GM12872 (cell line): Measurements from ENCODE around the gene AFF1.

Experiments
- TF ChIP-seq, protein P1 (sequence below): IDR thresholded peaks from 3 replicates; pipeline ENCODE4 v1.5.1; 2011; ENCODE audit warnings: low read depth, mild to moderate bottlenecking, low read length, moderate library complexity; ENCODE audit not compliant: insufficient read depth

Gene AFF1

DNA sequence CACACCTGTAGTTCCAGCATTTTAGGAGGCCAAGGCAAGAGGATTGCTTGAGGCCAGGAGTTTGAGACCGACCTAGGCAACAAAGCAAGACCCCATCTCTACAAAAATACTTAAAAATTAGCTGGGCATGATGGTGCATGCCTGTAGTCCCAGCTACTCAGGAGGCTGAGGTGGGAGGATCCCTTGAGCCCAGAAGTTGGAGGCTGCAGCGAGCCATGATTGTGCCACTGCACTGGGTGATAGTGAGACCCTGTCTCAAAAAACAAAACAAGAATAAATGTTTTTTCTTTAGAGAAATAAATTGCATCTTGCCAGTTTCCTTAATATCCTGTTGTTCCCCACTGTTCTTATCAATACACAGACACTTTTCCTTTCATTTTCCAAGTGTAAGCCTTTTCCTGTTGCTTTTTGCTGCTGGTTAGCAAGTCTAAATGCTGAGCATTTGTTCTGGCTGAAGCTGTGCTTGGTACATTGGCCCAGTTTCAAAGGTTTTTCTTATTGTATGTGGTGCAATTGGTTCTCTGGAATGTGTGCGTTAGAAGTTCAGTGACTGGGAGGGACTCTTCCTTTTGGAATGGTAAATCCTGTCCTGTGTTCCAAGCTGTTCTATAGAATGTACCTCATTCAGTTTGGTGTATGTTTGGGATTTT is 98.2 kb downstream of the AFF1 start:
- TF ChIP-seq, protein P1, sequence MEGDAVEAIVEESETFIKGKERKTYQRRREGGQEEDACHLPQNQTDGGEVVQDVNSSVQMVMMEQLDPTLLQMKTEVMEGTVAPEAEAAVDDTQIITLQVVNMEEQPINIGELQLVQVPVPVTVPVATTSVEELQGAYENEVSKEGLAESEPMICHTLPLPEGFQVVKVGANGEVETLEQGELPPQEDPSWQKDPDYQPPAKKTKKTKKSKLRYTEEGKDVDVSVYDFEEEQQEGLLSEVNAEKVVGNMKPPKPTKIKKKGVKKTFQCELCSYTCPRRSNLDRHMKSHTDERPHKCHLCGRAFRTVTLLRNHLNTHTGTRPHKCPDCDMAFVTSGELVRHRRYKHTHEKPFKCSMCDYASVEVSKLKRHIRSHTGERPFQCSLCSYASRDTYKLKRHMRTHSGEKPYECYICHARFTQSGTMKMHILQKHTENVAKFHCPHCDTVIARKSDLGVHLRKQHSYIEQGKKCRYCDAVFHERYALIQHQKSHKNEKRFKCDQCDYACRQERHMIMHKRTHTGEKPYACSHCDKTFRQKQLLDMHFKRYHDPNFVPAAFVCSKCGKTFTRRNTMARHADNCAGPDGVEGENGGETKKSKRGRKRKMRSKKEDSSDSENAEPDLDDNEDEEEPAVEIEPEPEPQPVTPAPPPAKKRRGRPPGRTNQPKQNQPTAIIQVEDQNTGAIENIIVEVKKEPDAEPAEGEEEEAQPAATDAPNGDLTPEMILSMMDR = no peak

- TF ChIP-seq, protein P1 = peak; percentile 17; the same call in 1 of the 3 replicates
These were observed 99.1 kb downstream of the AFF1 start for GRCh38 chr4:87033902-87034301.

DNA sequence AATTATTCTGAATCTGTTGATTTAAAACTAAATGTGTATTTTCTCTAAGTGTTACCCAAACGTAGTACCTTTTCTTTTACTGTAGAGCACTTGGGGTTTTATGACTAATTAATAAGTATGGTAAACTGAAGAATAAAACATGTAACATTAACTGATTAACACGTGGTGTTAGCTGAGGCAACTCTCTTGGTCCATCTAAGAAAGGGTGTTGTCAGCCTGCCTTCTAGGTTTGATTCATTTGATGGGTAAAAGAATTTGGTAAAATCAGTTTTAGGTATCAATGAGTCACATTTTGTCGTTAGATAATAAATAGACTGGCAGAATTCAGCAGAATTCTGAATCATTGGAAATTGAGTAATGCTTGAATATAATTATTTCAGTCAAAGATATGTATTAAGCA is 99.7 kb downstream of the AFF1 start:
- TF ChIP-seq, protein P1 = no peak

- TF ChIP-seq, protein P1 = no peak
These were observed 101.2 kb downstream of the AFF1 start for GRCh38 chr4:87035881-87036509.

DNA sequence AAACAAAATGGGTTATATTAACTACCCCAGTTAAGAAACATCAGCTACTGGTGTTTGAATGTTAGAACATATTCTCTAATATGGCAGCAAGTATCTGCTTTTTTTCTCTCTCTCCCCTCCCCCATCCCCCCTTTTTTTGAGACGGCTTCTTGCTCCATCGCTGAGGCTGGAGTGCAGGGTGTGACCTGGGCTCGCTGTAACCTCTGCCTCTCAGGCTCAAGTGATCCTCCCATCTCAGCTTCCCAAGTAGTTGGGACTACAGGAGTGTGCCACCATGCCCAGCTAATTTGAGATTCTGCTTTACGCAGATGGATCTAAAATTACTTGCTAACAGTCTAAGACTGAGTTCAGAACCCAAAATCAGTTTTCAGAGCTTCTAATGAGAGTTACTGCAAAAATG is 101.9 kb downstream of the AFF1 start:
- TF ChIP-seq, protein P1 = no peak

- TF ChIP-seq, protein P1 = no peak
These were observed 103.0 kb downstream of the AFF1 start for GRCh38 chr4:87037671-87038334.

GRCh38 chr4:87038837-87039615 is 104.2 kb downstream of the AFF1 start:
- TF ChIP-seq, protein P1 = no peak
